ENCODE measurements around the gene ZNF473. TPM values are rescaled to one million over a fixed set of nuclear protein-coding genes. Genes with fewer than 3 reads are reported as not detected.
"Not testable (repeated sequence)": the region's sequence is repeated elsewhere in the genome, so short reads cannot be mapped to it uniquely, and the experiment has no call there.

ZNF473 gene
- total and polyA plus RNA-seq, 2 experiments from 2014 or later = 3.3 to 18.9 TPM

GRCh38 chr19:50050406-50051227 lies 24.8 kb downstream of the ZNF473 start:
- no peak overlapping the region for H3K27ac ChIP-seq (ENCODE audit: low read depth)
- H2AFZ ChIP-seq = peak overlapping the region; percentile 89
- H3K36me3 ChIP-seq (ENCODE audit: insufficient read depth) = peaks cover 15% of the 10 kb centered on the region
- no peaks in the 10 kb centered on the region for H4K20me1 ChIP-seq (replicated peaks; ENCODE audit: insufficient read depth)
- H3K4me1 ChIP-seq (ENCODE audit: insufficient read depth) = no peaks in the 10 kb centered on the region
- peaks cover 96% of the 10 kb centered on the region for H3K9me3 Mint-ChIP-seq
- H3K4me2 ChIP-seq = peak overlapping the region; percentile 87
- no peak overlapping the region for H3K4me3 Mint-ChIP-seq
- H3K4me1 Mint-ChIP-seq = no peaks in the 10 kb centered on the region
- H3F3A ChIP-seq (replicated peaks; ENCODE audit: low read depth) = no peaks in the 10 kb centered on the region; the same call in 1 of the 2 replicates
- H3K27me3 Mint-ChIP-seq (ENCODE audit: insufficient read depth, low read depth, poor library complexity) = peaks cover 5% of the 10 kb centered on the region
- H3K79me2 ChIP-seq (replicated peaks; ENCODE audit: insufficient read depth) = no peaks in the 10 kb centered on the region
- H3K27ac Mint-ChIP-seq = no peak overlapping the region
- H3K4me3 ChIP-seq = peak overlapping the region; percentile 73
- no peaks in the 10 kb centered on the region for H3K9me2 ChIP-seq (ENCODE audit: insufficient read depth)
- peak; percentile 49 for ATAC-seq
- H3K27me3 ChIP-seq (ENCODE audit: insufficient read depth) = no peaks in the 10 kb centered on the region
- peak; percentile 89 for DNase-seq (ENCODE audit: low spot score)
- H3K36me3 Mint-ChIP-seq (ENCODE audit: low read depth) = peaks cover 57% of the 10 kb centered on the region
- TF ChIP-seq REST (IDR thresholded peaks at IDR 0.05; ENCODE audit: unreplicated experiment) (no peak), EZH2 (IDR thresholded peaks at IDR 0.05; ENCODE audit: low read depth, unreplicated experiment) (no peak), STAT1 (IDR thresholded peaks at IDR 0.05; ENCODE audit: unreplicated experiment) (no peak), ZNF114 (CRISPR knock-in tag; IDR thresholded peaks at IDR 0.05) (no peak), ZNF331 (CRISPR knock-in tag; IDR thresholded peaks at IDR 0.05; ENCODE audit: low read depth) (no peak), CREB1 (CRISPR knock-in tag; IDR thresholded peaks at IDR 0.05; ENCODE audit: low read depth) (no peak), ETS1 (IDR thresholded peaks at IDR 0.05) (no peak), JUNB (IDR thresholded peaks at IDR 0.05; ENCODE audit: unreplicated experiment) (no peak)

DNA sequence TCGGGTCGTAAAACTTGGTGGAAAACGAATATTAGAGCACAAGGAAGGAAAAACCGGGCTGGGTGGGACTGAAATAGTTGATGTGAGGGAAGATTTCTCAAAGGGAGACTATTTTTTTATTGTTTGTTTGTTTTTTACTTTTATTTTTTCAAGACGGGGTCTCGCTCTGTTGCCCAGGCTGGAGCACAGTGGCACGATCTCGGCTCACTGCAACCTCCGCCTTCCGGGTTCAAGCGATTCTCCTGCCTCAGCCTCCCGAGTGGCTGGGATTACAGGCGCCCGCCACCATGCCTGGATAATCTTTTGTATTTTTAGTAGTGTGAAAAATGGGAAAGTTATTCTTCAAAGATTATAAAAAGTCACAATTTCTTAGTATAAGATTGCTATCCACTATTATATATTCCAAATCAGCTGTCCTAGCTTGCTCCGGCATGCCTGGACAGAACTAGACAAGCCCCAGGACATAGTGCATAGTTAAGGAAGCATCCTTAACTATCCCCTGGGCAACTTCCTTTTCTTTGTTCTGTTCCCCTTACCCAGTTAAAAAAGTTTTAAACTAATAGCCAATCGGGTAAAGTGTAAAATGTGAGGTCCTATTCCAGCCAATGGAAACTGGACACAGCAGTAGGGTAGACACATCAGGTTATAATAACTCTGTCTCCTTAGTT lies 25.6 kb downstream of the ZNF473 start:
- H3K79me2 ChIP-seq (replicated peaks; ENCODE audit: insufficient read depth); H3K4me3 Mint-ChIP-seq; H3K27ac ChIP-seq (ENCODE audit: low read depth); H3K36me3 ChIP-seq (ENCODE audit: insufficient read depth); H3K27me3 Mint-ChIP-seq (ENCODE audit: insufficient read depth, low read depth, poor library complexity); H3K4me1 Mint-ChIP-seq; H3K27me3 ChIP-seq (ENCODE audit: insufficient read depth); H3K9me2 ChIP-seq (ENCODE audit: insufficient read depth); H4K20me1 ChIP-seq (replicated peaks; ENCODE audit: insufficient read depth); H3K4me1 ChIP-seq (ENCODE audit: insufficient read depth); ATAC-seq; H3F3A ChIP-seq (replicated peaks; ENCODE audit: low read depth); DNase-seq (ENCODE audit: low spot score); H3K27ac Mint-ChIP-seq: not testable (repeated sequence)
- Histone ChIP-seq H3K4me2 (peak overlapping the region; percentile 87), H2AFZ (peak overlapping the region; percentile 89), H3K4me3 (peak overlapping the region; percentile 73)
- peaks cover 50% of the 10 kb centered on the region for H3K36me3 Mint-ChIP-seq (ENCODE audit: low read depth)
- H3K9me3 Mint-ChIP-seq = peaks cover 96% of the 10 kb centered on the region
